Epithelial cell of esophagus (primary cell): ENCODE results near the gene ATP10A.
A peak's percentile ranks its signal among the peaks of the same experiment; 100 is the strongest.

Experiments
- DNase-seq: peaks from one replicate; pipeline ENCODE4 v3.0.0; 2010; ENCODE audit warnings: low read depth
- H3K4me3 ChIP-seq: 2 replicates; pipeline ENCODE4 v1.5.1; 2011; ENCODE audit warnings: mild to moderate bottlenecking, low read length, control low read depth
- TF ChIP-seq, protein P1 (sequence below): IDR thresholded peaks from 2 replicates; pipeline ENCODE4 v1.5.1; 2011; ENCODE audit warnings: low read depth, mild to moderate bottlenecking, low read length, control low read depth, inconsistent platforms; ENCODE audit not compliant: insufficient read depth; ENCODE audit errors: missing control alignments

The ATP10A gene

DNA sequence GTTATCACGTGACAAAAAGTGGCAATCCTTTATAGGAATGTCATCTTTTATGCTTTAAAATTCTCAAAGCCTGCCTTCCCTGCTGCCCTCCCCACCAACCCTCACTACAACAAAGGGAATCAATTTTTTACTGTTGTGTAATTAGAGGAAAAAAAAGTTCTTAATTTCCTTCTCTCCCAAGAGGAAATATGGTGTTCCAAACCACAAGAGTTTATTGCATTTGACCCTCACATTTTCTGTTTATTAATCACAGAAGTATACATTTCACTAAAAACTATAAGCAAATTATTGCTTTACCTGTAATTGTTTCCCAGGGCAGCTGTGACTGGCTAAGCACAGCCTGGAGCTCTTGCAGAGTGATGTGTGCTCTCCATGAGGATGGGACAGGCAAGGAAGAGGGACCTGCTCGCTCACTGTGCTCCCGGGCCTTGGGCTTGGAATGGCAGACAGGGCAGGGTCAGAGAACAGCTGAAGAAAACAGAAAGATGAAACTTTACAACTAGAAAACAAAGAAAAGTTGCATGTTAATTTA lies 31.3 kb upstream of the ATP10A start:
- H3K4me3 ChIP-seq: no peak overlapping the region
- TF ChIP-seq, protein P1, sequence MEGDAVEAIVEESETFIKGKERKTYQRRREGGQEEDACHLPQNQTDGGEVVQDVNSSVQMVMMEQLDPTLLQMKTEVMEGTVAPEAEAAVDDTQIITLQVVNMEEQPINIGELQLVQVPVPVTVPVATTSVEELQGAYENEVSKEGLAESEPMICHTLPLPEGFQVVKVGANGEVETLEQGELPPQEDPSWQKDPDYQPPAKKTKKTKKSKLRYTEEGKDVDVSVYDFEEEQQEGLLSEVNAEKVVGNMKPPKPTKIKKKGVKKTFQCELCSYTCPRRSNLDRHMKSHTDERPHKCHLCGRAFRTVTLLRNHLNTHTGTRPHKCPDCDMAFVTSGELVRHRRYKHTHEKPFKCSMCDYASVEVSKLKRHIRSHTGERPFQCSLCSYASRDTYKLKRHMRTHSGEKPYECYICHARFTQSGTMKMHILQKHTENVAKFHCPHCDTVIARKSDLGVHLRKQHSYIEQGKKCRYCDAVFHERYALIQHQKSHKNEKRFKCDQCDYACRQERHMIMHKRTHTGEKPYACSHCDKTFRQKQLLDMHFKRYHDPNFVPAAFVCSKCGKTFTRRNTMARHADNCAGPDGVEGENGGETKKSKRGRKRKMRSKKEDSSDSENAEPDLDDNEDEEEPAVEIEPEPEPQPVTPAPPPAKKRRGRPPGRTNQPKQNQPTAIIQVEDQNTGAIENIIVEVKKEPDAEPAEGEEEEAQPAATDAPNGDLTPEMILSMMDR: no peak
- DNase-seq: peak; percentile 31

GRCh38 chr15:25893596-25893995 lies 30.5 kb upstream of the ATP10A start:
- no peak for DNase-seq

GRCh38 chr15:25892126-25892525 lies 29.0 kb upstream of the ATP10A start:
- no peak overlapping the region for H3K4me3 ChIP-seq
- peak; percentile 62 for DNase-seq

More at GRCh38 chr15:25893596-25893995, 30.5 kb upstream of the ATP10A start:
- TF ChIP-seq, protein P1: no peak
- H3K4me3 ChIP-seq: no peak overlapping the region

DNA sequence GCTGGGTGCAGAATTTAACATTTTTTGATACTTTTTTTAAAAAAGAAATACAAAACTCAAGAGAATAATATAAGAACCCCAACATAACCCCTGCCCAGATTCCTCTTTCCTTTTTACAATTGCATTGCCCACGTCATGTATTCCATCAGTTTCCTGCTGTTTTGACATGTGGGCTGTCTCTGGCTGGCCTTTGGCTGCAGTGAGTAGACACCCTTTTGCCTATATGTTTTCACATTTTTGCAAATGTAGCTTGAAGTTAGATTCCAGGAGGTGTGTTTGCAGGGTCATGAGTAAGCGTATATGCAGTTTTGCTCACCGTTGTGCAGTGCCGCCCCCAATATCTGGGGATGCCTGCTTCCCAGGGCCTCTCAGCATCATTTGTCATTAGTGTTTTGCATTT lies 28.0 kb upstream of the ATP10A start:
- H3K4me3 ChIP-seq: no peak overlapping the region
- TF ChIP-seq, protein P1: no peak
- no peak for DNase-seq

More at GRCh38 chr15:25892126-25892525, 29.0 kb upstream of the ATP10A start:
- TF ChIP-seq, protein P1: no peak

GRCh38 chr15:25890529-25890928 lies 27.4 kb upstream of the ATP10A start:
- TF ChIP-seq, protein P1: no peak
- H3K4me3 ChIP-seq: no peak overlapping the region
- no peak for DNase-seq

DNA sequence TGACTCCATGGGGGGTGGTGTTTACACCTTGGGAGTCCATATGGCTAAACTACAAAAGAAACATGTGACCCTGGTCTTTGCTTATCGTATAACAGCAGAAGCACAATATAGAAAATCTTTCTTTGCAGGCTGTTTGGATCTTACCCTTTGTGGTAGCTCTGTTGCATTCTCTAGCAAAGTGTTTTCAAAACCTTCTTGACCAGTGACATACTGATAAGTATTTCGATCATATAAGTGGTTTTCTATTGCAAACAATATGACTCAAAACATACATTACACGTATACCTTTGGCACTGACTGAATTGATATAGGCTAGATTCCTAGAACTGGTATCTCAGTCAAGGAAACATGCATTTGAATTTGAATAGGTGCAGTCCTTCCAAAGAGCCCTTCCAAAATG lies 24.7 kb upstream of the ATP10A start:
- no peak for DNase-seq
- H3K4me3 ChIP-seq: no peak overlapping the region
- TF ChIP-seq, protein P1: no peak

GRCh38 chr15:25886498-25887140 lies 23.5 kb upstream of the ATP10A start:
- TF ChIP-seq, protein P1: no peak
- H3K4me3 ChIP-seq: no peak overlapping the region
- no peak for DNase-seq
